C4-2B (cell line): Measurements from ENCODE around the gene TOR3A.

Experiments
- ZFX ChIP-seq: fragments of 450-650 bp; IDR thresholded peaks from 2 replicates; pipeline ENCODE4 v1.6.1; 2017
- TF ChIP-seq, protein P1 (sequence below): fragments of 450-650 bp; conservative IDR thresholded peaks from 2 replicates; pipeline ENCODE4 v1.5.1; 2017; ENCODE audit warnings: mild to moderate bottlenecking

DNA sequence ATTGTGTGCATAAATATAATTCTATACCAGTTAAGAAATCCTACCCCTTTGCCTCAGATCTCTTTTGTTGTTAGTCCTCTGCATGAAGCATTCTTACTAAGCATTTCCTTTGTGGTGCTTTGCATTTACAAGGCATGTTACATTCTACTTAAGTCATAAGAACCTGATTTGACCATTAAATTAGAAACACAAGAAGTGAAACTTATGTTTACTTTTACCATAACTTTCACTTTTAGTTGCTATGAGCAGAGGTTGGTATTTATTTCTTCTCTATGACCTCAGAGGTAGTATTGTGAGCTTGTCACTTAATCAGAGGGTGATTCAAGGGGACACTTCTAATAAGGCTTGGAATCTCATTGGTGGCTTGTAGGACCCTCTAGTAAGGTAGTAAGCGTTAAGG, 47.1 kb upstream of the TOR3A start:
- TF ChIP-seq, protein P1, sequence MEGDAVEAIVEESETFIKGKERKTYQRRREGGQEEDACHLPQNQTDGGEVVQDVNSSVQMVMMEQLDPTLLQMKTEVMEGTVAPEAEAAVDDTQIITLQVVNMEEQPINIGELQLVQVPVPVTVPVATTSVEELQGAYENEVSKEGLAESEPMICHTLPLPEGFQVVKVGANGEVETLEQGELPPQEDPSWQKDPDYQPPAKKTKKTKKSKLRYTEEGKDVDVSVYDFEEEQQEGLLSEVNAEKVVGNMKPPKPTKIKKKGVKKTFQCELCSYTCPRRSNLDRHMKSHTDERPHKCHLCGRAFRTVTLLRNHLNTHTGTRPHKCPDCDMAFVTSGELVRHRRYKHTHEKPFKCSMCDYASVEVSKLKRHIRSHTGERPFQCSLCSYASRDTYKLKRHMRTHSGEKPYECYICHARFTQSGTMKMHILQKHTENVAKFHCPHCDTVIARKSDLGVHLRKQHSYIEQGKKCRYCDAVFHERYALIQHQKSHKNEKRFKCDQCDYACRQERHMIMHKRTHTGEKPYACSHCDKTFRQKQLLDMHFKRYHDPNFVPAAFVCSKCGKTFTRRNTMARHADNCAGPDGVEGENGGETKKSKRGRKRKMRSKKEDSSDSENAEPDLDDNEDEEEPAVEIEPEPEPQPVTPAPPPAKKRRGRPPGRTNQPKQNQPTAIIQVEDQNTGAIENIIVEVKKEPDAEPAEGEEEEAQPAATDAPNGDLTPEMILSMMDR, result no peak
- TF ChIP-seq ZFX, result no peak
